Fibroblast of upper back skin (primary cell): Measurements from ENCODE around the gene RHNO1.
A peak's percentile ranks its signal among the peaks of the same experiment; 100 is the strongest.

Experiments
- DNase-seq: peaks from one replicate; pipeline ENCODE4 v3.0.0-alpha.2; 2013

RHNO1 gene

DNA sequence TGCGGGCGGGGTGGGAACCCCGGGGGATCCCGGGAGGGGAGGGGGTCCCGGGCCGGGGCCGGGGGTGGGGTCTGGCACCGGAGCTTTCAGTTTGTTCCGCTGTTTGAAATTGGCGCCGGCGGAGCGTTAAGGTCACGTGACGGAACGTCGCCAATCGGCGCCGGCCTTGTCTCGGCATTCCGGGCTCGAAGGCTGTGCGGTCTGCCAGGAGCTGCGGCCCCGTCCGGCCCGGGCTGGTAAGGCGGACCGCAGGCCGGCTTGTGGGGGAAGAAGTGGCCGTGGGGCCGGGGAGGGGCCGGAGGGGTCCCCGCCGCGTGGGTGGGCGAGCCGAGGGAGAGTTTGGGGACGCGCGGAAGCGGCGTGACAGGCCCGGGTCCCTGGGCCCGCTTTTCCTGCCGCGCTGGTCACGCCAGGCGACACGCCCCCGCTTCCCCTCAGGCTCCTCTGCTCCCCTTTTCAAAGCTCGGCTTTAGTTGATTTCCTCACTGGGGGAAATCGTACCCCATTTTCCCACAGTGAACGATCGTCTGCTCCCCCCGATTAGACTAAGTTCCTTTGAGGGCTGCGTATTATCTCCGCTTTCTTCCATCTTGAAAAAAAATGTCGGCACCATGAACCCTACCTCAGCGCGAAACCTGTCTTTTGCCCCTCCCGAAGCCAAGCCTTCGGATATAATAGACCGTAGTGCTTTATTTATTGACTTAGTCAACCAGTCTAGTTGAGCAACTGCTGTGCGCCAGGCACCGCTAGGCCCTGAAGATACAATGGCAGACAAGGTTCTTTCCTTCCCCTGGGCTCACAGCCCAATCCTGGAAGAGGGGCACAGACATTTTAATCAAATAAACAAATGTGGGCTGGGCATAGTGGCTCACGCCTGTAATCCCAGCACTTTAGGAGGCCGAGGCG, at the start of gene RHNO1, which contains the start of gene FOXM1:
TSS of gene RHNO1 (plus strand) at position 177 of the 906 bp plus-strand sequence. CDS start 8,144 bp downstream, outside the sequence.
TSS of gene FOXM1 (minus strand) at position 128 of the 906 bp plus-strand sequence. CDS start 2,696 bp downstream, outside the sequence.
- peak; percentile 87 for DNase-seq

GRCh38 chr12:2829275-2829674, 47.7 kb upstream of the RHNO1 start:
- no peak for DNase-seq

DNA sequence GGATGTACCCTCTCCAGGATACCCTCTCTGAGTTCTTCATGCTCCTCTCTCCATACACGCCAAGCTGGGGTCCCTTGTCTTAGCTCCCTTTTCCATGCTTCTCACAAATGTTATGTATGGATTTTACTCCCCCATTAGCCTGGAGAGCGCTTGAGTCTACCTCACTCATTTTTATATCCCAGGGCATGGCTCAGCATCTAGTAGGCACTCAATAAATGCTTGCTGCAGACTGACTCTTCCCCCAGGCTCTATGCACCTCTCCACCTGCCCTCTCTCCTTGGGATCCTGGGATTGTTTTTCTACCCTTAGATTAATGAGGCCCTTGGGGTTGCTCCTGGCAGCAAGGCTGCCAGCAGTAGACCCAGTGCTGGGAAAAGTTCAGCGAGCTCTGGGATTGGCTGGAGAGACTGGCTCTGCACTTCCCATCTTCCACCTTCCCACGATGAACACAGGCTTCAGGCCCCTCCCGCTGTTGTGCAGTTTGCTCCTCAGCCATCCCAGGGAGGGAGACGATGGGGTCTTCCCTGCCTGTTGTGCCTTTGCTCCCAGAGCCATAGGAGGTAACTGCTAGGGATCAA, 44.4 kb upstream of the RHNO1 start:
- DNase-seq = no peak

DNA sequence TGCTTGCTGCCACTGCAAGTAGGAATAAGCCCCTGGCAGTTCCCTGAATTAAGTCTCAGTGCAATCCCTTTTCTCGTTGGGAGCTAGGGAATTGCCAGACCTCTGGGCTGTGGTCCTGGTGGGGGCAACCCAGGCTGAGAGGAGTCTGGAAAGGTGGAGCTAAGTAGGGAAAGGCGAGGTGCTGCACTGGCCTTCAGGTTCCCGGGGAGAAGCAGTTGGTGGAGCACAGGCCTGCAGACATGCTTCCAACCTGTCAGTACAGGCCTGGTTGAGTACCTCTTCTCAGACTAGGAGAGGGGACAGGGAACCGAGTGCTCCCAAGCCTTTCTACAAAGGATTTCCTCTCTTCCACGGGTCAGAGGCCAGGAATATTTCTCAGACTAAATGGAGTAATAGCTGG, 43.7 kb upstream of the RHNO1 start:
- DNase-seq = no peak

- DNase-seq = no peak
Observed at GRCh38 chr12:2833810-2834209, 43.2 kb upstream of the RHNO1 start.

DNA sequence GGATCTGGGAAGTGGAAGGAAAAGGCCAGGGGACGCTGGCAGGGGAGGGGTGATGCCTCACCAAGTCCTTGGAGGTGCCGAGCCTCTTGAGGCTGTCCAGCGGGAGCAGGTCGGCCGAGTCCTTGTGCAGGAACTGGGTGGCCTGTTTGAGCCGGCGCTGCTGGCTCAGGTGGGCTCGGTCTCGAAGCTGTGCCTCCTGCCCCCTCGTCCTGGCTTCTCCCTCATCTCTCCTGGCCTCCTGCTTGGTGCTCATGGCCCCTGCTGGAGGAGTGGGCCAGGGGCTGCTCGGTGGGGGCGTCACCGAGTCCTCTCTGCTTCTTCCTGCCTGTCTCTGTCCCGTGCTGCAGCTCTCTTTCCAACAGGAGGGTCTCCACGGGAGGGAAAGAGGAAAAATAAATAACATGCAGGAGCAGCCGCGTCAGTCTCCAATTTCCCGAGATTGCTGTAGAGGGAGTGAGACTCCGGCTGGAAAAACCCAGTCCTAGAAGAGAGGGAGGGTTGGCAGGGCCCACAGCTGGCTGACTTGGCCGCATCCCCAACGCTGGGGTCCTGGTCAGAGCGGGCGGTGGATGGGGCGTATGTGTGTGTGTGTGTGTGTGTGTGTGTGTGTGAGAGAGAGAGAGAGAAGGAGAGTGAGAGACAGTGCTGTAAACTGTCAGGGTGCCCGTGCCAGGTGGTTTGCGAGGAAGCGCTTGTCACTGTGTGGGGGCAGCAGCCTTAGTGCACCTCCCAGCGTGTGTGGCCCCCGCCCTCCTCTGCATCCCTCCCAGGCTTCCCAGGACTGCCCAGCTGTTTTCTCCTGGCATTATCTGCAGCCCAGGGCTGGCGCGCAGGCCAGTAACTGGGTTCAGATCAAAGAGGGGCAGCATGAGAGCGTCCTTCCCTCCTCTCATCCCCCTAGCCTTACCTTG, 42.2 kb upstream of the RHNO1 start, which contains the start of gene NRIP2:
TSS of gene NRIP2 (minus strand) at position 455 of the 911 bp plus-strand sequence. CDS start at position 403, 52 bp downstream.
- peak; percentile 55 for DNase-seq

DNA sequence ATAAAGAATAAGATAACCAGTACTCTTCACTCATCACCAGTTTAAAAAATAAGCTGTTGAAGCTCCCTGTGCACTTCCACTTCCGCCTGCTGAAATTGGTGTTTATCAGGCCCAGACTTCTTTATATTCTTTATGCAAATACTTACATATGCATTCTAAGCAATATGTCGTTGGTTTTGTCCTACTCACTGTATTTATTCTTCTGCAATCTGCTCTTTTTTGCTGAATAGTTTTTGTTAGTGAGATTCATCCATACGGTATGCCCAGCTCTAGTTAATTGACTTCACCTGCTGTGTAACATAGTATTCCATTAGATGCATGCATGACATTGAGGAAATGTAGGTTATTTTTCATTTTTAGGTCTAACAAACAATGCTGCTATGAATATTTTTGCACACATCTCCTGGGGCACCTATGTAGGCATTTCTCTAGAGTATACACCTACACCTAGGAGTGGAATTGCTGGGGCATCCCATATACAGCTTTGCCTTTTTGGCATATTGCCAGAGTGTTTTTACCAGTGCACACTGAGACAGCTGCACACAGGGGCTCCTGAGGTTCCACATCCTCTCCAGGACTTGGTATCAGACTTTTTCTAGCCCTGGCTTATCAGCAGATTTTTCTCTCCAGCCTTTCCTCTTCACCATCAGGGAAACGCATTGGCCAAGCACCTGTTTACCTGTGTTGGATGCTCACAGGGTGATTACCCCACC, 41.2 kb upstream of the RHNO1 start:
- DNase-seq = no peak

- DNase-seq = no peak
Observed at GRCh38 chr12:2836574-2836973, 40.4 kb upstream of the RHNO1 start.

- DNase-seq = no peak
Observed at GRCh38 chr12:2841056-2841650, 35.9 kb upstream of the RHNO1 start.

DNA sequence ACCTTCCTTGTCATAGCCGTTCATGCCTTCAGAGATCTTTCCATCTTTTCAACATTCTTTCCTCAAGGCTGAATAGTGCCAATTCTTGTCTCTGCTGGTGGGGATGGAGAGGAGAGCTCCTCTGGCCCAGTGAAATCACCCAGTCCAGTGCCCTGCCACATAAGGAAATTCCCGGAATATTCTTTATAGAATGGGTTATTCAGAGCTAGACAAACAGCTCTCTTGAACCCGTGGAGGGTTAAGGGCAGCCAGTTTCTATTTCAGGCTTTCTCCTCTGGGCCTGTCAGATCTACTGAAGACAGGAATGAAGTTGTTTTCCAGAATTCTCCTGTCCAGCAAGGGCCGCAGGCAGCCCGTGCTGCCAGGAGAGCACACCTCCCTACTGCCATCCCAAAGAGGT, 34.1 kb upstream of the RHNO1 start:
- DNase-seq = no peak

DNA sequence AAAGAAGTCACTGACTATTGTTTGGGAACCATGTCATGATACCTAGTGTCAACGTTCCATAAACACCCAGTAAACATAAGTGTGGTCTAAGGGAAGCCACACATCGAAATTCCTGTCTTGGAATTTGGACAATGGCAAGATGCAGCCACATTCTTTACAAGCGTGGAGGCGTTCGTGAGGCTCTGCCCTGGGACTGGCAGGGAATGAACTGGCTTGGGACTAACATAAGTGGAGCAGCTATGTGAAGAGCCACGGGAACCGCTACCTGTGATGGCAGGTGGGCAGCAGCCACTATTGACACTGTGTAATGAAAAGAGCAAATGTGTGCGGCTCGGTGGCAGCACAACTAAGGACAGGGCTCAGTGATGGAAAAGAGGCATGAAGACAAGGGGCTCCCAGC, 32.2 kb upstream of the RHNO1 start:
- DNase-seq = peak; percentile 24

DNA sequence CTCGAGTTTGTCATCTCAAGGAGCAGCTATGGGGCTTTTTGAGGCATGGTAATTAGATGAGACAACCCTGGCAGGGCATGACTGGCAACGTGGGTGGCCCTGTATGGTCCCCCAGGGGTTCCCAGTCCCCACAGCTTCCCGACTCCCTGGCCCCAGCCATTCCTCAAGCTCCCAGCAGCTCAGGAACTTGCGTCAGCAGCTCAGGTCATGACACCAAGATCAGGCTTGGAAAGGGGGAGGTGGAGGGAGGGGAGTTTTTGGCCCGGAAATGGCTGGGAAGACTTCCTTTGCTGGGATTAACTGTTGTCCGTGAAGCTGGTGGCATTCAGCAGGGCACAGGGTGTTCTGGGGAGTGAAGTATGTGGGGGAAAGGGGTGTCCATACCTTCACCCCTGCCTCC, 31.7 kb upstream of the RHNO1 start:
- peak; percentile 80 for DNase-seq

- DNase-seq = no peak
Observed at GRCh38 chr12:2851931-2852330, 25.1 kb upstream of the RHNO1 start.

DNA sequence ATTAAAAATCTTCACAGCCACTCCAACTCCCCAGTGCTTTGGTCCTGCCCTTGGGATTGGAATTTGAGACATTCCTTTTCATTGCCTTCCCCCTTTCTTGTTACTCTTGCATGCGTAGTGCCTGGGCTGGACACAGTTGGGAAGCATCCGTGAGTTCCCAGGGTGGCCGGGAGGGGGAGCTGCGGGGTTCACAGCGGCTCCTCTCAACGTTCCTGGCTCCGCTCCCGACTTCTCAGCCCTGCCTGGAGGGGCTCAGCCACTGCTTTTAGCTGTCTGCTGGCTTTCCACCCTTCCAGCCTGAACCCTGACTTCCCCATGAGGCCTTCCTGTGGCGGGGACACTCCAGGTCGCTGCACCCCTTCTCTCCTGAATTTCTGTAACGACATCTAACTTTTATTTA, 23.4 kb upstream of the RHNO1 start:
- DNase-seq = peak; percentile 81

DNA sequence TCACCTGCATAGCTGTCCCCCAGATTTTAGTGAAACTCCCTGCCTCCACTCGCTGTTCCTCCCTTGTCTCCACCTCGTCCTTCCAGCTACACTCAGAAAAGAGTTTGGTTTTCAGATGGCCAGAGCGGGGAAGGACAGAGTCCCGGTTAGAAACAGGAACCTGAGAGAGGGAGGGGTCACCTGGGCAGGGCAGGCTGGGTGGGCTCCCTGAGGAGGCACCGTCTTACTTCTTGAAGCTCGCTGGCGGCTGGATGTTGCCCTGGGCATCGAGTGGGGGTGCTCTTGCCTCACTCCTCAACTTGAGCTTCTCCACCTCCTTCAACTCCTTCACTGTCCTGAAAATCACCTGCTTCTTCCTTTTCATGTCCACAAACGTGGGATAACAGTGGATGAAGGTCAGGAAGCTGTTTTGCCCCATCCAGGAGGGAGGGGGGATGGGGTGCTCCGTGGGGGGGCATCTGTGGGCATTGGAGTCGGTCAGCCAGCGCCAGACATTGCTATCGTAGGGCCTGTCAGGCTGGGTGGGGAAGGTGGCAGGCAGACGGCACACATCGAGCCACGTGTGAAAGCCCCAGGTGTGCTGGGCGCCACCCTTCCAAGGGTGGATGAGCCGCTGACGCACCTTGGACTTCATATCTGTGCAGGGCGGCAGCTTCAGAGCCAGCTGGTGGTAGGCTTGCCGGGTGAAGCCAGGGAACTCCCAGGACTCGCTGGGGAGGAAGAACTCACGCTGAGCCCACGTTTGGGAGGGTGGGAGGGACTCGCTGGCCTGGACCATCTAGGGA, 22.2 kb upstream of the RHNO1 start:
- no peak for DNase-seq

- no peak for DNase-seq
Observed at GRCh38 chr12:2855546-2855945, 21.5 kb upstream of the RHNO1 start.

- no peak for DNase-seq
Observed at GRCh38 chr12:2856051-2856450, 21.0 kb upstream of the RHNO1 start.

DNA sequence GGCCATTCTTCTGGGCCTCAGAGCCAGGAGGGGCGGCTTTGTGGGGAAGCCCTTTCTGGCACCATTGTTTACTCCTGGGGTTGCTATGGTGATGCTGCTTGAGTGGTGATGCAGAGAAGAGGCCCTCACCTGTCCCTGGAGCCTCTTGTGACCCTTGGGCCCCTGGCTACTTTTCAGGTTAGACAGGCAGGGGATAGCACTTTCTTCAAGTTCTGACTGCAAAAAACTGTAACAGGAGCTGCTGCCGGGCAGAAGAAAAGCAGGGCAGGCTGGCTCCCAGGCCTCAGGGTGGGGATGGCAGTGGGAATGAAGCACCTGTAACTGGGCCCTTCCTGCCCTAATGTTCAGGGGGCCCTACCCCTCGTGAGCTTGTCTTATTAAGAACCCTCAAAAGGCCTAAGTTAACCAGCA, 20.0 kb upstream of the RHNO1 start, which contains the start of gene TEX52:
TSS of gene TEX52 (minus strand) at position 19 of the 411 bp plus-strand sequence. CDS start at position 6, 13 bp downstream.
- DNase-seq = no peak

DNA sequence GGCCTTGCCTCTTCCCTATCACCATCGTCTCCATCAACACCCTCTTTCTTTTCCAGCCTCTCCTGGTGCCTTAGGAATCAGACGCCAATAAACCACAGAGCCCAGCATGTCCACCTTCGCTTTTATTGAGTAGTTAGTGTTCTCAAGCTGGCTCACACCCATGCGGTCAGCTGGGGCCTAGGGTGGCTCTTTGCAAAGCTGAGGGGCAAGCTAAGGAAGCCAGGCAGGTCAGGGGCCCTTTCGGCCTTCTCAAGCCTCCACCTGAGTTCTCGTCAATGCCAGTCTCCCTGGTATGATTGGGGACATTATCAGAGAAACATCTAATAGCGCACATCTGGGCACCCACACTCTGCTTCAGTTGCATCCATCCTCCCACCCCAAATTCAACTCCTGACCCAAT, 19.4 kb upstream of the RHNO1 start:
- DNase-seq = no peak

GRCh38 chr12:2858334-2858733, 18.7 kb upstream of the RHNO1 start:
- no peak for DNase-seq

- DNase-seq = no peak
Observed at GRCh38 chr12:2858944-2859421, 18.0 kb upstream of the RHNO1 start.
